GM08714 (cell line): ENCODE data around the gene POC1A.
"Not testable (repeated sequence)": the region's sequence is repeated elsewhere in the genome, so short reads cannot be mapped to it uniquely, and the experiment has no call there.

Experiments
- H3K4me3 ChIP-seq: fragments of 200-500 bp; sonication (Bioruptor generic); 2 replicates; pipeline ENCODE4 v1.5.1; 2014; ENCODE audit warnings: mild to moderate bottlenecking, low read length, inconsistent platforms
- ZNF274 ChIP-seq: IDR thresholded peaks from 2 replicates; pipeline ENCODE4 v1.6.1; 2012; ENCODE audit warnings: mild to moderate bottlenecking, low read depth, low read length

The POC1A gene

GRCh38 chr3:52034212-52034611, 120.0 kb downstream of the POC1A start:
- no peak overlapping the region for H3K4me3 ChIP-seq
- TF ChIP-seq ZNF274 = no peak

GRCh38 chr3:52033748-52034147, 120.5 kb downstream of the POC1A start:
- not testable (repeated sequence) for H3K4me3 ChIP-seq

- no peak for TF ChIP-seq ZNF274
Observed at GRCh38 chr3:52032702-52033408, 121.4 kb downstream of the POC1A start.

GRCh38 chr3:52031896-52032295, 122.3 kb downstream of the POC1A start:
- 0 out of 2 replicates have a peak, but pooled peaks have one; percentile 2 for TF ChIP-seq ZNF274
- H3K4me3 ChIP-seq = no peak overlapping the region

More at GRCh38 chr3:52032702-52033408, 121.4 kb downstream of the POC1A start:
- H3K4me3 ChIP-seq = no peak overlapping the region

GRCh38 chr3:52030714-52031310, 123.4 kb downstream of the POC1A start:
- H3K4me3 ChIP-seq = no peak overlapping the region
- no peak for TF ChIP-seq ZNF274

- no peak overlapping the region for H3K4me3 ChIP-seq
- no peak for TF ChIP-seq ZNF274
Observed at GRCh38 chr3:52029535-52029934, 124.7 kb downstream of the POC1A start.

GRCh38 chr3:52029053-52029452, 125.2 kb downstream of the POC1A start:
- no peak overlapping the region for H3K4me3 ChIP-seq
- TF ChIP-seq ZNF274 = no peak

GRCh38 chr3:52028572-52028971, 125.7 kb downstream of the POC1A start:
- no peak overlapping the region for H3K4me3 ChIP-seq
- TF ChIP-seq ZNF274 = no peak

GRCh38 chr3:52026041-52026440, 128.2 kb downstream of the POC1A start:
- TF ChIP-seq ZNF274 = no peak
- no peak overlapping the region for H3K4me3 ChIP-seq

- TF ChIP-seq ZNF274 = no peak
- no peak overlapping the region for H3K4me3 ChIP-seq
Observed at GRCh38 chr3:52025453-52025852, 128.8 kb downstream of the POC1A start.
